K562 (cell line): ENCODE data around the gene MRPL58.

Experiments
- CHD4 ChIP-seq: fragments of 200-600 bp; sonication (generic); IDR thresholded peaks from 3 replicates; pipeline ENCODE4 v1.6.1; 2012; ENCODE audit warnings: low read depth, mild to moderate bottlenecking, mixed read lengths, low read length, inconsistent platforms; ENCODE audit not compliant: insufficient read depth, insufficient replicate concordance, poor library complexity, severe bottlenecking
- ZNF445 ChIP-seq: fragments of 250-450 bp; sonication (Bioruptor Pico); IDR thresholded peaks from 2 replicates; pipeline ENCODE4 v1.4.0; 2020; ENCODE audit warnings: low read depth, mild to moderate bottlenecking, moderate library complexity
- TF ChIP-seq, protein P1 (sequence below): sonication (generic); formaldehyde crosslinking; IDR thresholded peaks from 2 replicates; pipeline ENCODE4 v1.8.1; 2023; ENCODE audit warnings: mild to moderate bottlenecking, missing genetic modification reagents

DNA sequence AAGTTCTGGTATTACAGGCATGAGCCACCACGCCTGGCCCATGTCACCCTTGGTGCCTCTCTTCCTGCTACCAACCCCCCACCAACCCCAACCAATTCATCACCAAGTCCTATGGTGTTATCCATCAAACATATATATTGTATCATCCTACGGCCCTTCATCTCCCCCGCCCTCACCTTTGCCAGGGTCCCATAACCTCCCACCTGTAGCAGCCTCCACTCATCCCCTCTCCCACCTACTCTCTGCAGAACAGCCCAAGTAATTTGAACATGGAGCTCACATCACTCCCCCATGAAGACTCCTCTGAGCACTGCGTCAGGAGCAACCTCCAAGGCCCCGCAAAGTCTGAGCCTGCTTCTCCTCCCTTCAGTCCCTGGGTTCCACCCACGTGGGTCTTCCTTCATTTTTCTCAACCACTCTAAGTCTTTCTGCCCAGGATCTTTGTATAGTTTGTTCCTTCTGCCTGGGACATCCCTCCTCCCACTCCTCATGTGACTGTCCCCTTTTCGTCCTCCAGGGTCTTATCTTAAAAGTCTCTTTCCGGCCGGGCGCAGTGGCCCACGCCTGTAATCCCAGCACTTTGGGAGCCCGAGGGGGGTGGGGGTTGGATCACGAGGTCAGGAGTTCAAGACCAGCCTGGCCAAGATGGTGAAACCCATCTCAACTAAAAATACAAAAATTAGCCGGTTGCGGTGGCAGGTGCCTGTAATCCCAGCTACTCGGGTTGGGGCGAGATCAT is 32.9 kb upstream of the MRPL58 start:
- TF ChIP-seq CHD4, result no peak
- TF ChIP-seq, protein P1, sequence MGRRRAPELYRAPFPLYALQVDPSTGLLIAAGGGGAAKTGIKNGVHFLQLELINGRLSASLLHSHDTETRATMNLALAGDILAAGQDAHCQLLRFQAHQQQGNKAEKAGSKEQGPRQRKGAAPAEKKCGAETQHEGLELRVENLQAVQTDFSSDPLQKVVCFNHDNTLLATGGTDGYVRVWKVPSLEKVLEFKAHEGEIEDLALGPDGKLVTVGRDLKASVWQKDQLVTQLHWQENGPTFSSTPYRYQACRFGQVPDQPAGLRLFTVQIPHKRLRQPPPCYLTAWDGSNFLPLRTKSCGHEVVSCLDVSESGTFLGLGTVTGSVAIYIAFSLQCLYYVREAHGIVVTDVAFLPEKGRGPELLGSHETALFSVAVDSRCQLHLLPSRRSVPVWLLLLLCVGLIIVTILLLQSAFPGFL (CRISPR knock-in tag), result no peak
- no peak for TF ChIP-seq ZNF445
